ENCODE measurements around the gene VHLL.

GRCh38 chr1:156253634-156254033, 45.5 kb downstream of the VHLL start:
- TF ChIP-seq CTCF (conservative IDR thresholded peaks at IDR 0.05 in 1 of 2, IDR thresholded peaks at IDR 0.05 in 1 of 2; ENCODE audit: low read depth in 1 of 2, low read length in 2 of 2) (no peak), EZH2 (IDR thresholded peaks at IDR 0.05; ENCODE audit: low read length, missing control alignments) (no peak)
